Stimulated activated CD8-positive, alpha-beta memory T cell treated with anti-CD3 and anti-CD28 coated beads, Interleukin-15, amount 100 ng/mL, for 1 hour (primary cell): ENCODE results near the gene ATXN7L3B.
"Not testable (repeated sequence)": the region's sequence is repeated elsewhere in the genome, so short reads cannot be mapped to it uniquely, and the experiment has no call there.

ENCODE experiments used
- DNase-seq: peaks from one replicate; pipeline ENCODE4 v3.0.0-alpha.2; 2020; ENCODE audit warnings: low read depth

ATXN7L3B gene

GRCh38 chr12:74537707-74538385, at the start of gene ATXN7L3B:
Gene ATXN7L3B (plus strand): TSS chr12:74537835. CDS start chr12:74538113, 278 bp downstream.
- DNase-seq, result peak; percentile 92

- DNase-seq, result no peak
Measured at GRCh38 chr12:74488134-74488533, 49.5 kb upstream of the ATXN7L3B start.

- no peak for DNase-seq
Measured at GRCh38 chr12:74489543-74489942, 48.1 kb upstream of the ATXN7L3B start.

GRCh38 chr12:74490390-74491064, 47.1 kb upstream of the ATXN7L3B start:
- no peak for DNase-seq

- DNase-seq, result no peak
Measured at GRCh38 chr12:74491374-74491773, 46.3 kb upstream of the ATXN7L3B start.

GRCh38 chr12:74499192-74499591, 38.4 kb upstream of the ATXN7L3B start:
- no peak for DNase-seq

- DNase-seq, result not testable (repeated sequence)
Measured at GRCh38 chr12:74508873-74509657, 28.6 kb upstream of the ATXN7L3B start.

GRCh38 chr12:74509886-74510285, 27.7 kb upstream of the ATXN7L3B start:
- no peak for DNase-seq

GRCh38 chr12:74514098-74514872, 23.4 kb upstream of the ATXN7L3B start:
- DNase-seq, result no peak

GRCh38 chr12:74515849-74516248, 21.8 kb upstream of the ATXN7L3B start:
- no peak for DNase-seq

- no peak for DNase-seq
Measured at GRCh38 chr12:74526535-74526934, 11.1 kb upstream of the ATXN7L3B start.

GRCh38 chr12:74527491-74527890, 10.1 kb upstream of the ATXN7L3B start:
- no peak for DNase-seq

- no peak for DNase-seq
Measured at GRCh38 chr12:74530676-74531075, 7.0 kb upstream of the ATXN7L3B start.

GRCh38 chr12:74535536-74535935, 2.1 kb upstream of the ATXN7L3B start:
- DNase-seq, result no peak

- no peak for DNase-seq
Measured at GRCh38 chr12:74537126-74537706, 419 bp upstream of the ATXN7L3B start.

- DNase-seq, result no peak
Measured at GRCh38 chr12:74538491-74539258, 1.0 kb downstream of the ATXN7L3B start.

- DNase-seq, result no peak
Measured at GRCh38 chr12:74539261-74539660, 1.6 kb downstream of the ATXN7L3B start.

- no peak for DNase-seq
Measured at GRCh38 chr12:74539765-74540526, 2.3 kb downstream of the ATXN7L3B start.

GRCh38 chr12:74541074-74541473, 3.4 kb downstream of the ATXN7L3B start:
- DNase-seq, result no peak

GRCh38 chr12:74547249-74547648, 9.6 kb downstream of the ATXN7L3B start:
- no peak for DNase-seq
